HS-27A (cell line): ENCODE measurements around the gene INPP5E.

ENCODE experiments used
- DNase-seq: peaks from one replicate; pipeline ENCODE4 v3.0.0-alpha.2; 2012; ENCODE audit warnings: low read depth, missing footprints

Gene INPP5E

GRCh38 chr9:136385015-136385414, 54.6 kb downstream of the INPP5E start:
- DNase-seq, result no peak

DNA sequence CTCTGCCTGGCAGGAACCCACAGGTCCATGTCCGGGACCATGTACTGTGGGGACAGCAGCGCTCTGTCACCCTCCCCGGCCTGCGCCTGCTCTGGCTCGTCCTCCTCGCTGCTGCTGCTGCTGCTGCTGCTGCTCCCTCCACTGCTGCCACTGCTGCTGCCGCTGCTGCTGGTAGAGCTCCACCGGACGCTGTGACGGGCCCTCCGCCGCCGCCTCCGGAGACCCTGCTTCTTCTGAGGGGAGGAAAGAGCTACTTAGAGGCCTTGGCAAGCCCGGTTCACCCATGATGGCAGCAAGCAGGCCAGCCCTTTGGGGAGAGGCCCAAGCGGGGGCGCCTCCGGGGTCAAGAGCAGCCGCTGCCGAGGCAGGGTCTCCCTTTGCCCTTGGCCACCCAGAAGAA, 56.2 kb downstream of the INPP5E start:
- no peak for DNase-seq

- DNase-seq, result no peak
Observed at GRCh38 chr9:136381966-136382513, 57.6 kb downstream of the INPP5E start.

- no peak for DNase-seq
Observed at GRCh38 chr9:136381311-136381710, 58.3 kb downstream of the INPP5E start.

GRCh38 chr9:136380381-136380780, 59.3 kb downstream of the INPP5E start:
- no peak for DNase-seq

- DNase-seq, result no peak
Observed at GRCh38 chr9:136379891-136380290, 59.8 kb downstream of the INPP5E start.

- no peak for DNase-seq
Observed at GRCh38 chr9:136379401-136379800, 60.2 kb downstream of the INPP5E start.

DNA sequence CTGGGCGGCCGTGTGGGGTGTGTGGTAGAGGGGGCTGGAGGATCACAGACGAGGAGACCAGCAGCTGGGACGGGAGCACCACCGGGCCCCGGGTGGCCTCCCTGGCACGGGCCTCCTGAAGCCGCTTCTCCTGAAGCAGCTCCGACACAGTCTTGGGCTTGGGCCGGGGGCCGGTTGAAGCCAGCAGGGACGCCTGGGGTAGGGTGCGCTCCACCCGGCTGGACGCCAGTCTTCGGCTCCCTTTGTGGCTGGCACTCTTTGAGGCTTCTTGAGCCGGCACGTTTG, 60.7 kb downstream of the INPP5E start:
- DNase-seq, result no peak
